SH-SY5Y (cell line): ENCODE measurements around the gene TANGO6.

Experiments
- GATA2 ChIP-seq: IDR thresholded peaks from 2 replicates; pipeline ENCODE4 v1.6.1; 2011; ENCODE audit warnings: mild to moderate bottlenecking, low read depth, low read length
- GATA3 ChIP-seq: IDR thresholded peaks from 2 replicates; pipeline ENCODE4 v1.6.1; 2011; ENCODE audit warnings: low read depth, mild to moderate bottlenecking, low read length, moderate library complexity

TANGO6 gene

GRCh38 chr16:68850481-68850880, 7.2 kb downstream of the TANGO6 start:
- TF ChIP-seq GATA3 (no peak), GATA2 (no peak)

- TF ChIP-seq GATA2 (no peak), GATA3 (no peak)
These were observed 8.3 kb downstream of the TANGO6 start for GRCh38 chr16:68851601-68852000.

GRCh38 chr16:68857479-68857878, 14.1 kb downstream of the TANGO6 start:
- TF ChIP-seq GATA3 (no peak), GATA2 (no peak)

GRCh38 chr16:68859828-68860227, 16.5 kb downstream of the TANGO6 start:
- no peak for TF ChIP-seq GATA2
- no peak for TF ChIP-seq GATA3

DNA sequence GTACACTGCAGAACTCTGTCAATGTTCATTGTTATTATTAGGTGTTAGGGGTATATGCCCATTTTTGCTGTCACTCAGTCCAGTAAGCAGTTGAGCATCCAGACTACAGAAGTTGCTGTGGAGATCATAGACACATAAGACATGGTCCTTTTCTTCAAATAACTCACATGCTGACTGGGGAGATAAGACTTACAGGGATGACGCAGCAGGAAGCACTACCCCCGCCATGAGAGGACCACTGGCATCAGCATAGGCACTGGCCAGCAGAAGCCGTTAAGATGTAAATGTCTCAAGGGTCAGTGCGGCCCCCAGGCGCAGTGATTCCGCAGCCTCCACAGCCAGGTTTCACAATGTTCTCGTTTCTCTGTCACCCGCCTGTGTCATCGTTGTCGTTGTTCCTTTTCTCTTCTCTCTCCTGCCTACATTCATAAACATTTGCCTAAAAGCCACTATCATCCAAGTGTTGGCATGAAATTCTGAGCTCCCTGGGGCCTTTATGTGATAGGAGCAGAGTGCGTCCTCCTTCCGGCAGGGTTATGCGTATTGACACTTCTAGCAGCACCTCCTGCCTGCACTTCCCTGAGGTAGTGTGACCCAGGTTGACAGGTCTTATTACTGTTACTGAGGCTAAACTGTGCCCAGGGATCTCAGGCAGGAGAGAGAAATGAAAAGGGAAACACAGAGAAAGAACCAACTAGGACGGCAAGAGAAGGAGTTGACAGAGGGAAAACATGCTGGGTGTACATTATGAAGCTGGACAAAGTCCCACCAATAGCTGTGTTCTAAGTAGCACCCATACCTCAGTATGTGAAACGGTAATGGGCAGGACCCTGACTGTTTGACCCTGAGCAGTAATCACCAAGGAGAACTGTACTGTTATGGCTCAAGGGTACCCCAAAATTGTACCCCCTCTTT, 17.9 kb downstream of the TANGO6 start:
- TF ChIP-seq GATA3 (no peak), GATA2 (no peak)

DNA sequence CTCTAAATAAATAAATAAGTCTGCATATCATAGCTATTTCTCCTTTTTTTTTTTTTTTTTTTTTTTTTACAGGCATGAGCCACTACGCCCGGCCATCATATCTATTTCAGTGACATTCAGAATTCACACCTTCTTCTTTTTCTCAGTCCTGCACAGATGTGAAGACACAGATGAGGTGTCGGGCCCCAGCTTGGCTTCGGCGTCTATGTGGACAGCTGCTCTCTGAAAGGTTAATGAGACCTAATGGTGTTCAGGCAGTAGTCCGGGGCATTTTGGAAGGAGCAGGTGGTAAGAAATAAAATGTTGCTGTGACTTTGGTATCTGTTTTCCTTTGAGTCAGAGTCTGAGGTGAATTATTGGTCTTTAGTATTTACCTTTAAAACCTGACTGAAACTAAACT, 23.6 kb downstream of the TANGO6 start:
- TF ChIP-seq GATA2 (no peak), GATA3 (no peak)

DNA sequence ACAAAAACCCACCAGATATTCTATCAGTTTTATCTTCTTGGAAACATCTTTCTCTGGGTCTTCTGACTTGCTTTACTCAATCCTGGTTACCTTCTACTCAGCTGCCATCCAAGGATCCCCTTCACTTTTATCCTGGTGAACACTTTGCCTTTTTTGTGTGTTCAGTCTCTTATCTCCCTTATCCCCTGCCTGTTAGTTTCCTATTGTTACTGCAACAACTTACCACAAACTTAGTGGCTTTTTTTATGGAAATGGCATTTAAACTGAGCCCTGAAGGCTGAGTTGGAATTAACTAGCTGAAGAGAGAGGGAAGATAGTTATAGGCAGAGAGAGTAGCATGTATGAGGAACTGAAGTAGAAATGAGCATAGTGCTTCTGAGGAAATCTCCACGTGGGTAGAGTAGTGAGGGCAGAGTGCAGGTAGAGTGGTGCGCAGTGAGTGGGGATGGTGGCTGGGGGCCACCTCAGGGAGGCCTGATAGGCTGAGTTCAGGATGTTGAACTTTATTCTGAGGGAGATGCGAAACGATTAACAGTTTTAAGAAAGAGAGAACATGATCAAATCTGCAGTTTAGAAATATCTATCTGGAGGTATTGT, 26.3 kb downstream of the TANGO6 start:
- TF ChIP-seq GATA3 = no peak
- no peak for TF ChIP-seq GATA2

GRCh38 chr16:68873635-68874471, 30.5 kb downstream of the TANGO6 start:
- TF ChIP-seq GATA3 (no peak), GATA2 (no peak)

- no peak for TF ChIP-seq GATA3
- TF ChIP-seq GATA2 = no peak
These were observed 32.5 kb downstream of the TANGO6 start for GRCh38 chr16:68875871-68876270.

DNA sequence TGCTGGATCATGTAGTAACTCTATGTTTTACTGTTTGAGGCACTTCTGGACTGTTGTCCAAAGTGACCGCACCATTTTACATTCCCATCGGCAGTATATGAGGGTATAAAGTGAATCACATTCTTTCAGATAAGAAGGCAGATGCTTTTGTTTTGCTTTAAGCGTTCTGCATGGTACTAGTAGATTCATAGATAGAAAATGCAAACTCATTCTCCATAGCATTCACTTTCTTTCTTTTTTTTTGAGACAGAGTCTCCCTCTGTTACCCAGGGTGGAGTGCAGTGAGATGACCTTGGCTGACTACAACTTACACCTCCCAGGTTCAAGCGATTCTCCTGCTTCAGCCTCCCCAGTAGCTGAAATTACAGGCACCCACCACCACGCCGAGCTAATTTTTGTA, 40.4 kb downstream of the TANGO6 start:
- TF ChIP-seq GATA3 = no peak
- no peak for TF ChIP-seq GATA2

DNA sequence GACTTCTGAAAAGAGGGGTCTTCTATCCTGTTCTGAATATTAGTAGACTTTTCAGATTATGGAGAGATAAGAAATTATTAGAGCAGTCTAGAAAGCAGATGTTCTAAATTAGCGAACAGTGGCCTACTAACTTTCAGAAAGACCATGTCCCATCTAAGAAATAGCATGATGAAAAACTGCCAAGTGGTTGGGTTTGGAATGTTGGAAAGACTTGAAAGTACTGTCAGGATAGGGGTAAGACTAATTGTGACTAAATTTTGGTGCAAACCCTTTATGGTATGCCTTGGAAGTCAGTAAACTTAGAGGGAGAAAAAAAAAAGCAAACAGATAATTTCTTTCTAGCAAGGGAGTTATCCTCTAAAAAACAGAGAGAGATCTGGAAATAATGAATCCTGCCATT, 41.1 kb downstream of the TANGO6 start:
- TF ChIP-seq GATA2 (no peak), GATA3 (no peak)

DNA sequence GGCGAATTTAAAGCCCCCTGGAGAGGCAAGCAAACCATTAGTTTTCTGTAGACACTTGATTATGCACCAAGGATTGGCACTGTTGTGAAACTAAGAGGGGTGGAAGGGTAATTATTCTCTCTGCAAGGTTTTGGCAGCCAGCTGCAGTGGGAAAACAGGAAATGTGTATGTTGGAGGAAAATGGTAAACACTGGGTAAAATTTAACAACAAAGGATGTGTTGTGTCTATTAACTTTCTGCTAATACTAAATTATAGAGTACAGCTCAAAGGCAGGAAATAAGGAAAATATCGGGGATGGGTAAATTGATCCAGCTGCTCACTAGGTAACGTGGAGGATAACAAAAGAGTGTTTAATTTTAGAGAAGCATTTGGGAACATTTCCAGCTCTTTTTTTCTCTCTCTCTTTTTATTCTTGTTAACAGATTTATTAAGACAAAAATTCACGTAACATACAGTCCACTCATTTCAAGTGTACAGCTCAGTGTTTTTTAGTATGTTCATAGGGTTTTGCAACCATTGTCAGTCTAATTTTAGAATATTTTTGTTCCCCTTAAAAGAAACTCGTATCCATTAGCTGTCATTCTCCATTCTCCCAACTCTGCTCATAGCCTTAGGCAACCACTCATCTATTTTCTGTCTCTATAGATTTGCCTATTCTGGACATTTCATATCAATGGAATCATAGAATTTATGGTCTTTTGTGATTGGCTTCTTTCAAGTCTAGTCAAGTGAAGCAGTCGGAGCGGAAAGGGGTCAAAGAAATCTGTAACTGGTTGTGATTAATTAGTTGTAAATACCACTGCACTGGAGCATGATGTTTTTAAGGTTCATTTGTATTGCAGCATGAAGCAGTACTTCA, 41.8 kb downstream of the TANGO6 start:
- TF ChIP-seq GATA2 (no peak), GATA3 (no peak)

DNA sequence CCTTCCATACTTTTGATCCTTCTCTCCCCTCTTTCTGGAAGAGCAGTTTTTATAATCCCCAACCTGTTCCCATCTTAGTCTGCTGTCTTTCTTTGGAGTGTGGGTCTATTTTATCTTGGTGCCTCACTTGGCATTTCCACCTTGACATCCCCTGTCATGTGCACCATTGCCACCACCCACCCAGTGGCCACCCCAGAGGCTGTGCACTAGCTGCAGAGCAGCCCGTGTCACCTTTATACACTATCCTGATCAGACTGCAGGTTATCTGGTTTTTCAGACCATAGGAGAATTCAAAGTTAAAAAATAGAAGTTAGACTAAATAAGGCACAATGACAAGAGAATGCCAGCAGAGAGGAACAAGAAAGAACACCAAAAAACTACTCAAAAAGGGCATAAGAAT, 43.8 kb downstream of the TANGO6 start:
- TF ChIP-seq GATA2 = no peak

DNA sequence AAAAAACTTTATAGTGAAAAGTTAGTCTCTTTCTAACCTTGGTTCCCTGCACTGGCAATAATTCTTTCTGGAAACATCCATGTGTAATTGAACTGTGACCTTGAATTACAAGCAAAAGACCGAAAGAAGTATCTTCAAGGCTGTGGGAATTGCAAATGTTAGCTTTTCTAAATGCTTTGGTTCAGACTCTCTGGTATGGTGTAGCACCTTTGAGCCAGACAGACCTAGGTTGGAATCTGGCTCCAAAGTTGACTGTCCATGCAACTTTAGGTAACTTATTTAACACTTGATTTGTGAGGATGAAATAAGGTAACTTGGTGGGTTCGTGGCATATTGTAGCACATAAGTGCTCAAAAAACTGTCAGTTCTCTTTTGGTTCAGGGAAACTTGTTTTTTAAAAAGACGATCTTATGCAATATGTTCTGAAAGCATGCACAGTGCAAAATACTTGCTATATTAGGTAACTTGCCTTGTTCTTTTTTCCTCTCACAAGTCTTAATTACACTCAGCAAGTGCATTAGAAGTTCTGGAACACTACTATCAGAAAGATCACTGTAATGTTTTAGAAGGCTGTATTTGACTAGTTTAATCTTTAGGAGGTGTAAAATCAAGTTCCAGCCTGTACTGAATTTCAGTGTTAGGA, 46.3 kb downstream of the TANGO6 start:
- no peak for TF ChIP-seq GATA3
- TF ChIP-seq GATA2 = no peak

DNA sequence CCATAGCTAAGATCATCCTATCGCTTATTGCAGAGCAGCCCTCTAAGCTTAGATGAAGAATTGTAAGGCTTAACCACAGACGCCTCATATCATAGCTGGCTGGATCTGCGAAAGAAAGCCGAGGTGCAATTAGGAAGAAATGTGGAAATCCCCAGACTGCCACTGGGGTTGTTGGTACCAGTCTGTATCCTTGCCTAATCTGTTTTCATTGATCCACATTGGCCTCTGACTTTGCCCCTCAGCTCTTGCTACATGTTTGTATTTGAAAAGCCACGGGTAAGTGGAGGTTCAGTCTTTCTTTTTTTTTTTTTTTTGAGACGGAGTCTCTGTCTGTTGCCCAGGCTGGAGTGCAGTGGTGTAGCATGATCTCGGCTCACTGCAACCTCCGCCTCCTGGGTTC, 48.9 kb downstream of the TANGO6 start:
- no peak for TF ChIP-seq GATA3
- TF ChIP-seq GATA2 = no peak
